Fibroblast of pulmonary artery (primary cell): ENCODE measurements around the gene ATP6V1F.

ENCODE experiments used
- DNase-seq: peaks from one replicate; pipeline ENCODE4 v3.0.0-alpha.2; 2010; ENCODE audit warnings: low read depth
- H3K4me3 ChIP-seq: replicated peaks from 2 replicates; pipeline ENCODE4 v1.5.1; 2011; ENCODE audit warnings: low read depth, mild to moderate bottlenecking, control low read depth, low read length, moderate library complexity
- TF ChIP-seq, protein P1 (sequence below): IDR thresholded peaks from 2 replicates; pipeline ENCODE4 v1.5.1; 2011; ENCODE audit warnings: mild to moderate bottlenecking, control low read depth, low read length, inconsistent platforms; ENCODE audit errors: missing control alignments

The ATP6V1F gene

DNA sequence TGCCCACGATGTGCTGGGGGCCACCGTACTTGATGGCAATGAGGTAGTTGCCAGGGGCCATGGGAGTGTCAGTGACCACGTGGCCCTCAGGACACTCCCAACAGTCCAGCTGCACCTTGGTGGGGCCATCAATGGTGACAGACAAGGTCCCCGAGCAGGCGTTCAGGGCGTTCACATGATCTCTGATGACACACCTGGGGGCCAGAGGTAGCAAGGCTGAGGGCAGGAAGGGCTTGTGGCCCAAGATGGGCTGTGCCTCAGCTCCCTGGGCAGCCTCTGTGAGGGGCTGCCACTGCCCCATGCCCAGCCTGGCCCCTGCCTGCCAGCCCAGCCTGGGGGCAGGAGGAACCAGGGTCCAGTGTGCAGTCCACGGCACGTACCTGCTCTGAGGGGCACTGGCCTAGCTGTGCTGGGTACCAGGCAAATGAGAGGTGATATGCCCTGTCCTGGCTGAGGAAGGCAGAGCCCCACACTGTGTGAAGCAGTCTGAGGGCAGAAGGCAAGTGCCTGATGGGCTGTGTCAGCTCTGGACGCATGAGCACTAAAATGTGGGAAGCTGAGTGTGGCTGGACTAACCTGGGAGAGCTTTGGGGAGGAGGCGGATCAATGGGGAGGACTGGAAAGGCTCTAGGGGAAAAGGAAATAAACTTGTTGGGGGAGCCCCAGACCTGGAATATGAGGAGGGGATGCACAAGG lies 51.4 kb downstream of the ATP6V1F start:
- TF ChIP-seq, protein P1, sequence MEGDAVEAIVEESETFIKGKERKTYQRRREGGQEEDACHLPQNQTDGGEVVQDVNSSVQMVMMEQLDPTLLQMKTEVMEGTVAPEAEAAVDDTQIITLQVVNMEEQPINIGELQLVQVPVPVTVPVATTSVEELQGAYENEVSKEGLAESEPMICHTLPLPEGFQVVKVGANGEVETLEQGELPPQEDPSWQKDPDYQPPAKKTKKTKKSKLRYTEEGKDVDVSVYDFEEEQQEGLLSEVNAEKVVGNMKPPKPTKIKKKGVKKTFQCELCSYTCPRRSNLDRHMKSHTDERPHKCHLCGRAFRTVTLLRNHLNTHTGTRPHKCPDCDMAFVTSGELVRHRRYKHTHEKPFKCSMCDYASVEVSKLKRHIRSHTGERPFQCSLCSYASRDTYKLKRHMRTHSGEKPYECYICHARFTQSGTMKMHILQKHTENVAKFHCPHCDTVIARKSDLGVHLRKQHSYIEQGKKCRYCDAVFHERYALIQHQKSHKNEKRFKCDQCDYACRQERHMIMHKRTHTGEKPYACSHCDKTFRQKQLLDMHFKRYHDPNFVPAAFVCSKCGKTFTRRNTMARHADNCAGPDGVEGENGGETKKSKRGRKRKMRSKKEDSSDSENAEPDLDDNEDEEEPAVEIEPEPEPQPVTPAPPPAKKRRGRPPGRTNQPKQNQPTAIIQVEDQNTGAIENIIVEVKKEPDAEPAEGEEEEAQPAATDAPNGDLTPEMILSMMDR = no peak
- DNase-seq = no peak
- no peak overlapping the region for H3K4me3 ChIP-seq

DNA sequence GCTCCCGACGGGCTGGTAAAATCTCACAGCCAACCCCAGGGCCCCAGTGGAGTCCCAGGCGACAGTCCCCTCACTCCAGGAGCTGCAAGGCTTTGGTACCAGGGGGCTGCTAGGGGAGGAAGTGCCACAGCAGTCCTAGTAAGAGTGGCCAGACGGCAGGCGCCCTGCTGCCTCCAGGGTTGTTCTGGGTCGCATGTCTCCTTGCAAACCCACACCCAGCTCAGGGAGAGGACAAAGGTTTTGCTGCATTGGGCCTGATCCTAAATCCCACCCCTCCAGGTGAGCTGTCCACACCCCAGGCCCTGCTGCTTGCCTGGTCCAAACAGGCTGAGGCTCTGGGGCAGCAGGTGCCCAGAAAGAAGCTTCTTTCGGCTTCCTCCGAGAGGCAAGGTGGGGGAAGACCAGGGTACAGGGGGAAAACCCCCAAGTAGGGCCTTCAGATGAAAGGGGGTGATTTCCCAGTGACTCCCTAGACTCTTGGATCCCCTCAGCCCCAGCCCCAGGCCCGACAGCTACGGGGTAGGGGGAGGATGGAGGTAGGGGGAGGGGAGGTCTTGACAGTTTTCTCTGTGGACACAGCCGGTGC lies 52.0 kb downstream of the ATP6V1F start:
- TF ChIP-seq, protein P1 = no peak
- no peak for DNase-seq

DNA sequence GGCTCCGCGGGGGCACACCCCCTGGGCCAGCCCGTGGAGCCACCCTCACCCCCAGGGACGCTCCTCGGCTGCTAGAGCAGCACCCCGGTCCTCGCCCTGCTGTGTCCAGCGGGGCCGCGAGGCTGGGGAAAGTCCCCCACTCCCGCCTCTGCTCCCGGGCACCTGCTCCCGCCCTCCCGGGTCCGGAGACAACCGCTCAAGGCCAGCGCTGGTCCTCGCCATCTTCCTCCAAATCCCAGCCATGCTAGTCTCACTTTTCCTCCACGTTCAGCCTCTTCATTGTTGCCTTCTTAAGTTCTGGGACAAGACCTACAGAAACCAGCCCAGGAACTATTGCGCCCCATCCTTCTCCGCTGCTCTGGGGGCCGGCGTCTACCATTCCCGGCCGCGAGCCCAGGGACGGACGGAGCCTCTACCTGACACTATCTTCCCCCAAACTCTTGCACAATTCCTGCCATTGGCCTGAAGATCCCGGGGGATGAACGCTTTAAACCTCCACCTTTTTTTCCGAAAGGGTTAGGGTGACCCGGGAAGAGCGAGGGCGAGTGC lies 52.7 kb downstream of the ATP6V1F start:
- no peak overlapping the region for H3K4me3 ChIP-seq
- TF ChIP-seq, protein P1 = no peak
- DNase-seq = no peak

More for the DNA sequence above, 52.0 kb downstream of the ATP6V1F start:
- H3K4me3 ChIP-seq = no peak overlapping the region
